Left ventricle myocardium superior (tissue), 1 donor: ENCODE data around the gene OLFML3. TPM values are rescaled to one million over a fixed set of nuclear protein-coding genes. Genes with fewer than 3 reads are reported as not detected.
"Not testable (repeated sequence)": the region's sequence is repeated elsewhere in the genome, so short reads cannot be mapped to it uniquely, and the experiment has no call there.

Source experiments
- ATAC-seq: fragments of 200-7000 bp; cut with Tn5 transposase; one replicate; pipeline ENCODE4 v1.9.1; 2020; ENCODE audit warnings: mild to moderate bottlenecking, moderate library complexity
- DNase-seq: peaks from one replicate; pipeline ENCODE4 v3.0.0-alpha.2; 2020
- intact Hi-C: fragments of 100-400 bp; cut with micrococcal nuclease; formaldehyde crosslinking; loops from one replicate; pipeline ENCODE4 v1.11.0; 2022
- total RNA-seq: library from RNA; stranded (reverse); fragmentation: NEBNext Ultra II Directional; extraction: Animal tissue kit (Norgen Biotek cat#: 25700); gene quantifications from one replicate; pipeline ENCODE4 v1.2.1, GENCODE V29; 2021
- donor health status: DM: no; HTN: yes; CAD: no; lungs with severe emphysema.

Gene OLFML3
- total RNA-seq, 1 donor from 2014 or later = 10.8 TPM

GRCh38 chr1:114015075-114015474 is 35.8 kb downstream of the OLFML3 start:
- intact Hi-C loops = no loop called here
- no peak for ATAC-seq
- DNase-seq = no peak

- DNase-seq, intact Hi-C loops, ATAC-seq: not testable (repeated sequence)
Observed at GRCh38 chr1:114019724-114020123, 40.5 kb downstream of the OLFML3 start.

GRCh38 chr1:114021665-114022099 is 42.4 kb downstream of the OLFML3 start:
- DNase-seq (no peak), ATAC-seq (no peak)
- intact Hi-C loops = no loop called here

- intact Hi-C loops = no loop called here
- ATAC-seq = no peak
- no peak for DNase-seq
Observed at GRCh38 chr1:114022877-114023276, 43.6 kb downstream of the OLFML3 start.

- ATAC-seq (no peak), DNase-seq (no peak)
- intact Hi-C loops = no loop called here
Observed at GRCh38 chr1:114023377-114023776, 44.1 kb downstream of the OLFML3 start.

GRCh38 chr1:114024049-114024448 is 44.8 kb downstream of the OLFML3 start:
- intact Hi-C loops = no loop called here
- DNase-seq (no peak), ATAC-seq (no peak)

- DNase-seq (no peak), ATAC-seq (no peak)
- intact Hi-C loops = no loop called here
Observed at GRCh38 chr1:114025609-114026401, 46.5 kb downstream of the OLFML3 start.

- DNase-seq (no peak), ATAC-seq (no peak)
- intact Hi-C loops = no loop called here
Observed at GRCh38 chr1:114026797-114027196, 47.5 kb downstream of the OLFML3 start.

Other genes with a start within 250 kb of the OLFML3 start
- 7.3 TPM for gene PHTF1, start 220.0 kb upstream of the OLFML3 start, total RNA-seq
- 11.6 TPM for gene RSBN1, start 167.0 kb upstream of the OLFML3 start, total RNA-seq
- gene PTPN22, start 107.8 kb upstream of the OLFML3 start, total RNA-seq = 0.40 TPM
- not detected for gene BCL2L15, start 91.9 kb upstream of the OLFML3 start, total RNA-seq
- gene AP4B1, start 74.7 kb upstream of the OLFML3 start, total RNA-seq = 15.4 TPM
- 1.9 TPM for gene DCLRE1B, start 74.1 kb upstream of the OLFML3 start, total RNA-seq
- 52.2 TPM for gene HIPK1, start 50.1 kb upstream of the OLFML3 start, total RNA-seq
- gene SYT6, start 174.4 kb downstream of the OLFML3 start, total RNA-seq = not detected